Activated CD4-positive, alpha-beta T cell treated with anti-CD3 and anti-CD28 coated beads for 36 hours (primary cell): ENCODE measurements around the gene TYW1B. TPM values are rescaled to one million over a fixed set of nuclear protein-coding genes. Genes with fewer than 3 reads are reported as not detected.
"Not testable (repeated sequence)": the region's sequence is repeated elsewhere in the genome, so short reads cannot be mapped to it uniquely, and the experiment has no call there.

Source experiments
- ATAC-seq: fragments of 200-7000 bp; cut with Tn5 transposase; one replicate; pipeline ENCODE4 v1.10.0; 2021; ENCODE audit warnings: mild to moderate bottlenecking, moderate library complexity
- CTCF ChIA-PET: fragments of 350-600 bp; sonication (Branson Sonifier 250); formaldehyde crosslinking; loops from one replicate; lab custom pipeline; 2021; ENCODE audit warnings: antibody characterized with exemption; lab: Charles Lee
- POLR2A ChIA-PET: fragments of 350-600 bp; sonication (Branson Sonifier 250); formaldehyde crosslinking; loops from one replicate; lab custom pipeline; 2021; ENCODE audit warnings: antibody characterized with exemption, inconsistent platforms; lab: Charles Lee
- DNase-seq: peaks from one replicate; pipeline ENCODE4 v3.0.0-alpha.2; 2020
- H3K27ac Mint-ChIP-seq: one replicate; pipeline ENCODE4 v1.8.0; 2021; ENCODE audit warnings: mixed read lengths
- H3K27me3 Mint-ChIP-seq: one replicate; pipeline ENCODE4 v1.8.0; 2021; ENCODE audit warnings: mixed read lengths
- H3K36me3 Mint-ChIP-seq: one replicate; pipeline ENCODE4 v1.8.0; 2021; ENCODE audit warnings: low read depth, mixed read lengths
- H3K4me1 Mint-ChIP-seq: one replicate; pipeline ENCODE4 v1.8.0; 2021; ENCODE audit warnings: mixed read lengths
- H3K4me3 Mint-ChIP-seq: one replicate; pipeline ENCODE4 v1.8.0; 2021; ENCODE audit warnings: mild to moderate bottlenecking, moderate library complexity, mixed read lengths
- H3K9me3 Mint-ChIP-seq: one replicate; pipeline ENCODE4 v1.8.0; 2021; ENCODE audit warnings: low read depth, mixed read lengths
- intact Hi-C, 2 experiments: fragments of 100-400 bp; cut with DNase I in 1 of 2; cut with micrococcal nuclease in 1 of 2; formaldehyde crosslinking; loops; one replicate each; pipeline versions ENCODE4 v1.14.2 to v1.15.1; 2022 to 2024; cut with DNase I, micrococcal nuclease
- total RNA-seq, 2 experiments: library from RNA; stranded (reverse); gene quantifications; one replicate each; pipeline ENCODE4 v1.2.3, GENCODE V29; 2021

TYW1B gene
- total RNA-seq, 2 experiments from 2014 or later = 3.5 to 3.9 TPM

- H3K4me3 Mint-ChIP-seq, DNase-seq, H3K27me3 Mint-ChIP-seq, ATAC-seq, POLR2A ChIA-PET, CTCF ChIA-PET, H3K27ac Mint-ChIP-seq, H3K4me1 Mint-ChIP-seq, H3K9me3 Mint-ChIP-seq: not testable (repeated sequence)
- peaks cover 25% of the 10 kb centered on the region for H3K36me3 Mint-ChIP-seq
- intact Hi-C loops = loop anchor here in 1 of 2 experiments (10.0 kb wide), 1 partner anchor 65 kb away; no protein-coding TSS in a partner anchor
Measured at GRCh38 chr7:72609761-72610160, 218.2 kb downstream of the TYW1B start.

- CTCF ChIA-PET, H3K4me3 Mint-ChIP-seq, H3K27me3 Mint-ChIP-seq, H3K9me3 Mint-ChIP-seq, DNase-seq, H3K4me1 Mint-ChIP-seq, H3K27ac Mint-ChIP-seq, POLR2A ChIA-PET, ATAC-seq: not testable (repeated sequence)
- intact Hi-C loops = loop anchor here in 1 of 2 experiments (10.0 kb wide), 1 partner anchor 63 kb away; no protein-coding TSS in a partner anchor
- H3K36me3 Mint-ChIP-seq = peaks cover 21% of the 10 kb centered on the region
Measured at GRCh38 chr7:72607988-72608387, 220.0 kb downstream of the TYW1B start.

GRCh38 chr7:72605863-72606431 is 222.1 kb downstream of the TYW1B start:
- H3K4me3 Mint-ChIP-seq, ATAC-seq, CTCF ChIA-PET, H3K27ac Mint-ChIP-seq, H3K9me3 Mint-ChIP-seq, H3K4me1 Mint-ChIP-seq, POLR2A ChIA-PET, H3K27me3 Mint-ChIP-seq, DNase-seq: not testable (repeated sequence)
- intact Hi-C loops = loop anchor here in 1 of 2 experiments (10.0 kb wide), 1 partner anchor 61 kb away; no protein-coding TSS in a partner anchor
- H3K36me3 Mint-ChIP-seq = peaks cover 19% of the 10 kb centered on the region

GRCh38 chr7:72604771-72605611 is 223.0 kb downstream of the TYW1B start:
- ATAC-seq = not testable (repeated sequence)

GRCh38 chr7:72603476-72603875 is 224.5 kb downstream of the TYW1B start:
- H3K27ac Mint-ChIP-seq, H3K27me3 Mint-ChIP-seq, DNase-seq, H3K4me3 Mint-ChIP-seq, H3K4me1 Mint-ChIP-seq, H3K9me3 Mint-ChIP-seq, POLR2A ChIA-PET, ATAC-seq, CTCF ChIA-PET: not testable (repeated sequence)
- H3K36me3 Mint-ChIP-seq = peaks cover 14% of the 10 kb centered on the region
- intact Hi-C loops = loop anchor here in 1 of 2 experiments (10.0 kb wide), 1 partner anchor 59 kb away; no protein-coding TSS in a partner anchor

More at GRCh38 chr7:72604771-72605611, 223.0 kb downstream of the TYW1B start:
- CTCF ChIA-PET, H3K4me3 Mint-ChIP-seq, DNase-seq, POLR2A ChIA-PET, H3K4me1 Mint-ChIP-seq, H3K9me3 Mint-ChIP-seq, H3K27me3 Mint-ChIP-seq, H3K27ac Mint-ChIP-seq: not testable (repeated sequence)
- intact Hi-C loops = loop anchor here in 1 of 2 experiments (10.0 kb wide), 1 partner anchor 60 kb away; no protein-coding TSS in a partner anchor
- peaks cover 15% of the 10 kb centered on the region for H3K36me3 Mint-ChIP-seq

- ATAC-seq = no peak
- intact Hi-C loops = loop anchor here in 1 of 2 experiments (10.0 kb wide), 1 partner anchor 58 kb away; no protein-coding TSS in a partner anchor
- no peak for DNase-seq
- Mint-ChIP-seq H3K27me3 (no peaks in the 10 kb centered on the region), H3K4me3 (no peak overlapping the region), H3K36me3 (peaks cover 14% of the 10 kb centered on the region), H3K27ac (no peak overlapping the region), H3K4me1 (no peaks in the 10 kb centered on the region), H3K9me3 (no peaks in the 10 kb centered on the region)
- POLR2A ChIA-PET = no interaction called here
- CTCF ChIA-PET = no interaction called here
Measured at GRCh38 chr7:72603073-72603472, 224.9 kb downstream of the TYW1B start.

GRCh38 chr7:72601683-72602082 is 226.3 kb downstream of the TYW1B start:
- intact Hi-C loops = loop anchor here in 1 of 2 experiments (10.0 kb wide), 1 partner anchor 57 kb away; no protein-coding TSS in a partner anchor
- peaks cover 15% of the 10 kb centered on the region for H3K36me3 Mint-ChIP-seq
- H3K4me3 Mint-ChIP-seq, ATAC-seq, H3K27ac Mint-ChIP-seq, POLR2A ChIA-PET, DNase-seq, H3K9me3 Mint-ChIP-seq, H3K4me1 Mint-ChIP-seq, H3K27me3 Mint-ChIP-seq: not testable (repeated sequence)
- CTCF ChIA-PET = interaction anchor here (0.7 kb wide), 1 partner anchor 83 kb away, joined by 5 read pairs; no protein-coding TSS in a partner anchor

- Mint-ChIP-seq H3K9me3 (peaks cover 18% of the 10 kb centered on the region), H3K36me3 (peaks cover 42% of the 10 kb centered on the region)
- ATAC-seq, H3K4me1 Mint-ChIP-seq, CTCF ChIA-PET, POLR2A ChIA-PET, DNase-seq, H3K4me3 Mint-ChIP-seq, H3K27ac Mint-ChIP-seq, H3K27me3 Mint-ChIP-seq, intact Hi-C loops: not testable (repeated sequence)
Measured at GRCh38 chr7:72590023-72590422, 238.0 kb downstream of the TYW1B start.

- H3K4me1 Mint-ChIP-seq, ATAC-seq, intact Hi-C loops, H3K4me3 Mint-ChIP-seq, H3K27ac Mint-ChIP-seq, H3K27me3 Mint-ChIP-seq, POLR2A ChIA-PET, DNase-seq, CTCF ChIA-PET: not testable (repeated sequence)
- Mint-ChIP-seq H3K9me3 (peaks cover 22% of the 10 kb centered on the region), H3K36me3 (peaks cover 45% of the 10 kb centered on the region)
Measured at GRCh38 chr7:72587267-72587666, 240.7 kb downstream of the TYW1B start.

GRCh38 chr7:72584576-72584975 is 243.4 kb downstream of the TYW1B start:
- H3K27me3 Mint-ChIP-seq, DNase-seq, CTCF ChIA-PET, ATAC-seq, H3K4me3 Mint-ChIP-seq, H3K27ac Mint-ChIP-seq, H3K4me1 Mint-ChIP-seq, POLR2A ChIA-PET, intact Hi-C loops: not testable (repeated sequence)
- H3K9me3 Mint-ChIP-seq = peaks cover 16% of the 10 kb centered on the region
- H3K36me3 Mint-ChIP-seq = peaks cover 36% of the 10 kb centered on the region

GRCh38 chr7:72583620-72584361 is 244.2 kb downstream of the TYW1B start:
- DNase-seq, CTCF ChIA-PET, ATAC-seq, H3K27ac Mint-ChIP-seq, intact Hi-C loops, H3K4me3 Mint-ChIP-seq, H3K4me1 Mint-ChIP-seq, H3K27me3 Mint-ChIP-seq: not testable (repeated sequence)
- POLR2A ChIA-PET = interaction anchor here (0.6 kb wide), 1 partner anchor 13 kb away, joined by 4 read pairs; no protein-coding TSS in a partner anchor
- Mint-ChIP-seq H3K36me3 (peaks cover 31% of the 10 kb centered on the region), H3K9me3 (peaks cover 16% of the 10 kb centered on the region)
